ENCODE data around the gene NANOG.
"Not testable (repeated sequence)": the region's sequence is repeated elsewhere in the genome, so short reads cannot be mapped to it uniquely, and the experiment has no call there.

NANOG gene

GRCh38 chr12:7806319-7806718, 17.1 kb downstream of the NANOG start:
- DNase-seq: not testable (repeated sequence)

GRCh38 chr12:7806863-7807487, 17.8 kb downstream of the NANOG start:
- DNase-seq: peak; percentile 29

GRCh38 chr12:7825754-7826153, 36.6 kb downstream of the NANOG start:
- not testable (repeated sequence) for DNase-seq

- DNase-seq: not testable (repeated sequence)
Measured at GRCh38 chr12:7829737-7830136, 40.5 kb downstream of the NANOG start.

GRCh38 chr12:7832059-7832696, 43.0 kb downstream of the NANOG start:
- DNase-seq: no peak

GRCh38 chr12:7833201-7833600, 44.0 kb downstream of the NANOG start:
- DNase-seq: not testable (repeated sequence)

- DNase-seq: no peak
Measured at GRCh38 chr12:7833831-7834230, 44.6 kb downstream of the NANOG start.

GRCh38 chr12:7834701-7835100, 45.5 kb downstream of the NANOG start:
- no peak for DNase-seq

GRCh38 chr12:7835116-7835515, 45.9 kb downstream of the NANOG start:
- DNase-seq: no peak

- no peak for DNase-seq
Measured at GRCh38 chr12:7835766-7836165, 46.6 kb downstream of the NANOG start.

GRCh38 chr12:7837366-7837765, 48.2 kb downstream of the NANOG start:
- DNase-seq: no peak

- DNase-seq: peak; percentile 6
Measured at GRCh38 chr12:7839226-7839625, 50.0 kb downstream of the NANOG start.

- DNase-seq: not testable (repeated sequence)
Measured at GRCh38 chr12:7839848-7840247, 50.6 kb downstream of the NANOG start.

- DNase-seq: not testable (repeated sequence)
Measured at GRCh38 chr12:7842444-7842843, 53.2 kb downstream of the NANOG start.

GRCh38 chr12:7843149-7843548, 53.9 kb downstream of the NANOG start:
- not testable (repeated sequence) for DNase-seq

GRCh38 chr12:7843583-7843982, 54.4 kb downstream of the NANOG start:
- DNase-seq: not testable (repeated sequence)

GRCh38 chr12:7844116-7844515, 54.9 kb downstream of the NANOG start:
- DNase-seq: no peak

GRCh38 chr12:7847226-7848097, 58.3 kb downstream of the NANOG start:
- DNase-seq: not testable (repeated sequence)

GRCh38 chr12:7848098-7848422, 58.9 kb downstream of the NANOG start:
- DNase-seq: not testable (repeated sequence)
